ENCODE results near the gene UBE2E2.
"Not testable (repeated sequence)": the region's sequence is repeated elsewhere in the genome, so short reads cannot be mapped to it uniquely, and the experiment has no call there.

UBE2E2 gene

GRCh38 chr3:23202921-23203707, at the start of gene UBE2E2:
Gene UBE2E2 (plus strand): TSS chr3:23203327.
- peak; percentile 13 for DNase-seq

- DNase-seq: no peak
These were observed 49.7 kb upstream of the UBE2E2 start for GRCh38 chr3:23153436-23153835.

GRCh38 chr3:23157331-23157730, 45.8 kb upstream of the UBE2E2 start:
- DNase-seq: no peak

- DNase-seq: no peak
These were observed 43.2 kb upstream of the UBE2E2 start for GRCh38 chr3:23159929-23160328.

- DNase-seq: no peak
These were observed 41.8 kb upstream of the UBE2E2 start for GRCh38 chr3:23161308-23161707.

GRCh38 chr3:23161896-23162570, 41.1 kb upstream of the UBE2E2 start:
- DNase-seq: no peak

- DNase-seq: no peak
These were observed 40.2 kb upstream of the UBE2E2 start for GRCh38 chr3:23162934-23163333.

- no peak for DNase-seq
These were observed 38.4 kb upstream of the UBE2E2 start for GRCh38 chr3:23164746-23165145.

- DNase-seq: no peak
These were observed 37.6 kb upstream of the UBE2E2 start for GRCh38 chr3:23165571-23165970.

- no peak for DNase-seq
These were observed 36.9 kb upstream of the UBE2E2 start for GRCh38 chr3:23166276-23166675.

- no peak for DNase-seq
These were observed 36.3 kb upstream of the UBE2E2 start for GRCh38 chr3:23166845-23167244.

- DNase-seq: no peak
These were observed 33.6 kb upstream of the UBE2E2 start for GRCh38 chr3:23169551-23169950.

GRCh38 chr3:23170291-23170690, 32.8 kb upstream of the UBE2E2 start:
- DNase-seq: no peak

- no peak for DNase-seq
These were observed 31.1 kb upstream of the UBE2E2 start for GRCh38 chr3:23172059-23172458.

GRCh38 chr3:23174426-23175039, 28.6 kb upstream of the UBE2E2 start:
- DNase-seq: no peak

GRCh38 chr3:23175341-23176083, 27.6 kb upstream of the UBE2E2 start:
- DNase-seq: no peak

- not testable (repeated sequence) for DNase-seq
These were observed 26.3 kb upstream of the UBE2E2 start for GRCh38 chr3:23176839-23177238.

GRCh38 chr3:23182996-23183513, 20.1 kb upstream of the UBE2E2 start:
- no peak for DNase-seq

- DNase-seq: no peak
These were observed 19.4 kb upstream of the UBE2E2 start for GRCh38 chr3:23183731-23184130.

- DNase-seq: no peak
These were observed 17.3 kb upstream of the UBE2E2 start for GRCh38 chr3:23185861-23186260.

GRCh38 chr3:23189187-23189586, 13.9 kb upstream of the UBE2E2 start:
- DNase-seq: no peak

- no peak for DNase-seq
These were observed 10.3 kb upstream of the UBE2E2 start for GRCh38 chr3:23192816-23193215.

- DNase-seq: no peak
These were observed 9.3 kb upstream of the UBE2E2 start for GRCh38 chr3:23193831-23194230.
